ENCODE data around the gene GRM5.

GRM5 gene

DNA sequence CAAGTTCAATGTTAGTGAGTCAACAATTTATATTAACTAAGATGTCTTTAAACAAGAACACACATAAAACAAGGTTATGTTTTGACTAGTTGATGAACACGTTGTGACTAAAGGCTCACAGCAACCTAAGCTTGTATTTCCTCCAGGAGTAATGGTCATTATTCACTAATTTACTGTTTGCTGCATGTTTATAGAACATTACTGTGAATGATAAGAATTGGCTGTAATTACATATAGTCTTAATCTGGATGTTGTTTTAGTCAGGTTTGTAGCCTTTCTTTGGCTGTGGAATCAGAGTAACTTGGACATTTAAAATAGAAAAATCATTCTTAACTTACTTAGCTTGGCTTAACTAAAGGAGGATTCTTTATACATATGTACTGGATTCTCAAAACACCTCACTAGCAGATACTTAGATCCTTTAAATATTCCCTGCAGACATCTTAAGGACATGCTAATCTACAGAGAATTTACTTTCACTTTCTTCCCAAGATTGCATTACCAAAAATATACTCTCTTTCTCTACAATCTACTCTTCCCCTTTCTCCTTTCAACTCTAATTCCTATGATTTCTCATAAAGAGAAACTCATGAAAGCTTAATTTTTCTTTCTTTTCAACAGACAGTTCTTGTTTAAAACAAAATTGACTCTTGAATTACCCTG lies 408.6 kb downstream of the GRM5 start:
- TF ChIP-seq CTCF (IDR thresholded peaks at IDR 0.05): no peak
- H3K4me3 ChIP-seq (ENCODE audit: low read depth, low read length): no peak overlapping the region
- no peaks in the 10 kb centered on the region for H3K79me2 ChIP-seq
- H3K27me3 ChIP-seq (ENCODE audit: control insufficient read depth, insufficient read depth, low read length): no peaks in the 10 kb centered on the region
- no peaks in the 10 kb centered on the region for H3K9me3 ChIP-seq (ENCODE audit: control insufficient read depth, low read length)
- H3K27ac ChIP-seq: no peak overlapping the region
- no peak overlapping the region for H2AFZ ChIP-seq
- H3K36me3 ChIP-seq (ENCODE audit: control insufficient read depth, insufficient read depth, low read length): no peaks in the 10 kb centered on the region
- H3K4me2 ChIP-seq (ENCODE audit: low read length): no peak overlapping the region
- H3K9ac ChIP-seq: no peak overlapping the region
- H3K4me1 ChIP-seq: no peaks in the 10 kb centered on the region

GRCh38 chr11:88656283-88656682 lies 409.5 kb downstream of the GRM5 start:
- Histone ChIP-seq H3K4me2 (ENCODE audit: low read length) (no peak overlapping the region), H3K9ac (no peak overlapping the region), H3K4me1 (no peaks in the 10 kb centered on the region), H3K9me3 (ENCODE audit: control insufficient read depth, low read length) (no peaks in the 10 kb centered on the region), H3K27me3 (ENCODE audit: control insufficient read depth, insufficient read depth, low read length) (no peaks in the 10 kb centered on the region), H3K36me3 (ENCODE audit: control insufficient read depth, insufficient read depth, low read length) (no peaks in the 10 kb centered on the region), H3K4me3 (ENCODE audit: low read depth, low read length) (no peak overlapping the region), H3K27ac (no peak overlapping the region), H3K79me2 (no peaks in the 10 kb centered on the region), H2AFZ (no peak overlapping the region)
- TF ChIP-seq CTCF (IDR thresholded peaks at IDR 0.05): no peak

- Histone ChIP-seq H3K27ac (no peak overlapping the region), H3K27me3 (ENCODE audit: control insufficient read depth, insufficient read depth, low read length) (no peaks in the 10 kb centered on the region), H3K4me1 (no peaks in the 10 kb centered on the region), H3K4me3 (ENCODE audit: low read depth, low read length) (no peak overlapping the region), H3K9ac (no peak overlapping the region), H2AFZ (no peak overlapping the region), H3K79me2 (no peaks in the 10 kb centered on the region), H3K9me3 (ENCODE audit: control insufficient read depth, low read length) (no peaks in the 10 kb centered on the region), H3K4me2 (ENCODE audit: low read length) (no peak overlapping the region), H3K36me3 (ENCODE audit: control insufficient read depth, insufficient read depth, low read length) (no peaks in the 10 kb centered on the region)
- no peak for TF ChIP-seq CTCF (IDR thresholded peaks at IDR 0.05)
Measured at GRCh38 chr11:88655656-88656055, 410.1 kb downstream of the GRM5 start.

DNA sequence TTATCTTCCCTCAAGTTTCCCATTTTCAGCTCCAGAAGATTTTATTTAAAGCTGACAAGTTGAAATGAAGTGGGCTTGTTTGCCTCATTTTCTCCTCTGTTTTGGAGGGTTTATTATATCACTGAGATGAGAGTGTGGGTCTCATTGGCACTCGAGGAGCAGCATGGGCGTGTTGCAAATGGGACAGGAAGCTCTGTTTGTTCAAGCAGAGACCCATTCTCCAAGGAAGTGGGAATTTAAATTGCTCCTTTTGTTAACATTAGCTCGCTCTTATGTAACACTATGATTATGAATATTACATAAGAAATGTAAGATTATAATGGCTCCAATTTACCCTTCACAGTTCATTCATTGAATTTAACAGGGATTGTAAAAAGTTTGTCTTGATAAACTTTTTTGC lies 410.6 kb downstream of the GRM5 start:
- Histone ChIP-seq H3K9ac (no peak overlapping the region), H2AFZ (no peak overlapping the region), H3K4me1 (no peaks in the 10 kb centered on the region)

More for the DNA sequence above, 410.6 kb downstream of the GRM5 start:
- H3K4me2 ChIP-seq (ENCODE audit: low read length): no peak overlapping the region
- H3K27me3 ChIP-seq (ENCODE audit: control insufficient read depth, insufficient read depth, low read length): no peaks in the 10 kb centered on the region
- no peak overlapping the region for H3K4me3 ChIP-seq (ENCODE audit: low read depth, low read length)
- H3K36me3 ChIP-seq (ENCODE audit: control insufficient read depth, insufficient read depth, low read length): no peaks in the 10 kb centered on the region
- H3K79me2 ChIP-seq: no peaks in the 10 kb centered on the region
- H3K9me3 ChIP-seq (ENCODE audit: control insufficient read depth, low read length): no peaks in the 10 kb centered on the region
- H3K27ac ChIP-seq: no peak overlapping the region
- no peak for TF ChIP-seq CTCF (IDR thresholded peaks at IDR 0.05)

Measured in parathyroid adenoma (tissue), 2 donors.